Activated T-cell treated with anti-CD3 and anti-CD28 coated beads, Interleukin-2, amount 50 U/mL, for 72 hours (primary cell): ENCODE results near the gene SH2D4B. TPM values are rescaled to one million over a fixed set of nuclear protein-coding genes. Genes with fewer than 3 reads are reported as not detected.

Experiments used
- ATAC-seq, 2 donors: fragments of 150-1000 bp; cut with Tn5 transposase; replicated peaks in 1 of 2; 2 replicates each; pipeline ENCODE4 v1.10.0; 2021; ENCODE audit warnings: moderate library complexity in 2 of 2, mild to moderate bottlenecking in 1 of 2
- DNase-seq, 2 donors: peaks; one replicate each; pipeline ENCODE4 v3.0.0; 2021 to 2022; ENCODE audit warnings: mixed read lengths in 1 of 2
- H3K27ac Mint-ChIP-seq: one replicate; pipeline ENCODE4 v1.8.0; 2022; ENCODE audit warnings: mild to moderate bottlenecking, moderate library complexity, mixed read lengths
- H3K27me3 Mint-ChIP-seq: one replicate; pipeline ENCODE4 v1.8.0; 2022; ENCODE audit warnings: low read depth, mixed read lengths
- H3K36me3 Mint-ChIP-seq, 2 donors: one replicate each; pipeline ENCODE4 v1.8.0; 2022; ENCODE audit warnings: mixed read lengths in 2 of 2, mild to moderate bottlenecking in 1 of 2; ENCODE audit not compliant: insufficient read depth in 2 of 2
- H3K4me1 Mint-ChIP-seq: one replicate; pipeline ENCODE4 v1.8.0; 2022; ENCODE audit warnings: low read depth, mixed read lengths
- H3K4me3 Mint-ChIP-seq, 2 donors: one replicate each; pipeline ENCODE4 v1.8.0; 2022; ENCODE audit warnings: mild to moderate bottlenecking in 2 of 2, mixed read lengths in 2 of 2, moderate library complexity in 2 of 2
- H3K9me3 Mint-ChIP-seq, 2 donors: one replicate each; pipeline ENCODE4 v1.8.0; 2022; ENCODE audit warnings: mixed read lengths in 2 of 2
- total RNA-seq, 2 donors: library from RNA; stranded (reverse); gene quantifications; one replicate each; pipeline ENCODE4 v1.2.3, GENCODE V29; 2022

SH2D4B gene
- total RNA-seq, 2 donors from 2014 or later = 0.34 to 0.46 TPM

DNA sequence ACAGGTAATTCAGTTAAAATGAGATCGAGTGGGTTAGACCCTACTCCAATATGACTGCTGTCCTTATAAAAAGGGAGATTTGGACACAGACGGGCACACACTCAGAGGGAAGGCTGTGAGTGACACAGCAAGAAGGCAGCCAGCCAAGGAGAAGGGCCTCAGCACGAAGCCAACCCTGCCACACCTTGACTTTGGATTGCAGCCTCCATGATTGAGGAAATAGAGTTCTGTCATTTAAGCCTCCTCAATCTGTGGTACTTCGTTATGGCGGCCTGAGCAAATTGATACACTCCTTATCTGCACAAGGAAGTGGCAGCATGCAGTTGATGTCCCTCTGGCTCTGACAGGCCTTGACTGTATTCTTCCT is 43.8 kb downstream of the SH2D4B start:
- no peak overlapping the region for H3K4me3 Mint-ChIP-seq
- peaks cover 0 to 2% of the 10 kb centered on the region in 2 donors for H3K36me3 Mint-ChIP-seq
- peaks cover 0 to 2% of the 10 kb centered on the region in 2 donors for H3K9me3 Mint-ChIP-seq
- peaks cover 15% of the 10 kb centered on the region for H3K27me3 Mint-ChIP-seq
- ATAC-seq (no peak), DNase-seq (no peak)
- H3K27ac Mint-ChIP-seq = no peak overlapping the region
- H3K4me1 Mint-ChIP-seq = peaks cover 11% of the 10 kb centered on the region

DNA sequence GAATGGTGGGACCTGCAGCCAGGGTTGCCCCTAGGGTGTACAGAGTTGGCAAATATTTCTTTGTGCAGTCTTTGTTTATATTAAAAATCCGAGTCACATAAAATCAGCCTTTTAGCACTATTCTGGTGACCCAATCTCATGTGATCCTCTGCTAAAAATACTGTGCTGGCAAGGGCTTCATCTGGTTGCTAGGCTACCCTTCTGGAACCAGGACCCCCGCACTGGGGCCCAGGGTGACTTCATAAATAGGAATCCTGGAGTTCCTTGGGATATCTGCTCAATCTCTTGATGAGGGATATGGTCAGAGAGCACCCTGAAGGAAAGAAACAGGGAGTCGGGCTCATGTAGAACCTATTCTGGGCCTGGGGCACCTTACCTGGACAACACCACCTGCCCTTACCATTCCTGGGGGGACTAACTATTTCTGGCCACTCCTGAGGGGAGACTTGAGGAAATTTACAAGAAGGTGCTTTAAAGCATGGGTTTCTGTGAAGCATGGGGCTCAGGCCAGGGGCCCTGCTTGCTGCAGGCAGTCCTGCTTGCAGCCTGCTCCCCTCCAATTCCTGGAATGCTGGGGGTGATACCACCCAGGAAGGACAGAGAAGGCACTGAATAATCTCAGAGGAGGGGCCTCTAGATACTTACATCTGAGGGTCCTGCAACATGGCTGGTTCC is 44.7 kb downstream of the SH2D4B start:
- H3K27ac Mint-ChIP-seq = no peak overlapping the region
- no peak for ATAC-seq
- no peaks in the 10 kb centered on the region for H3K36me3 Mint-ChIP-seq
- peaks cover 11% of the 10 kb centered on the region for H3K4me1 Mint-ChIP-seq
- DNase-seq = no peak
- H3K9me3 Mint-ChIP-seq = no peaks in the 10 kb centered on the region
- no peak overlapping the region for H3K4me3 Mint-ChIP-seq
- H3K27me3 Mint-ChIP-seq = peaks cover 15% of the 10 kb centered on the region

DNA sequence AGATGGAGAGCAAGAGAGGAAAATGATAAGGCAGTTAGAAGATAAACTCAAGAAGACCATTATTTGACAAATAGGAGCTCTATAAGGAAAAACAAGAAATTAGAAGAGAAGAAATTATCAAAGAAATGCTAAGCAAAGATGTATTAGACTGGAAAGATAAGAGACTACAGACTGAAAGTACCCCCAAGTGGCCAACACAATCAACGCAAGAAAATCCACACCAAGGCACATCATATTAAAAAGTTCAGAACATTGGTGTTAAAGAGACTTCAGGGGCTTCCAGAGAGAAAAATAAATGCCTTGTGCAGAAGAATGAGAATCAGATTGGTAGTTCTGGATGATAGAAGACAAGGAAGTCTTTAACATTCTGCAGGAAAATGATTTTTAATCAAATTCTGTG is 46.0 kb downstream of the SH2D4B start:
- ATAC-seq (no peak), DNase-seq (no peak)
- H3K27ac Mint-ChIP-seq = no peak overlapping the region
- no peaks in the 10 kb centered on the region for H3K36me3 Mint-ChIP-seq
- H3K4me3 Mint-ChIP-seq = no peak overlapping the region
- no peaks in the 10 kb centered on the region for H3K9me3 Mint-ChIP-seq
- H3K4me1 Mint-ChIP-seq = peaks cover 9% of the 10 kb centered on the region
- H3K27me3 Mint-ChIP-seq = peaks cover 11% of the 10 kb centered on the region

DNA sequence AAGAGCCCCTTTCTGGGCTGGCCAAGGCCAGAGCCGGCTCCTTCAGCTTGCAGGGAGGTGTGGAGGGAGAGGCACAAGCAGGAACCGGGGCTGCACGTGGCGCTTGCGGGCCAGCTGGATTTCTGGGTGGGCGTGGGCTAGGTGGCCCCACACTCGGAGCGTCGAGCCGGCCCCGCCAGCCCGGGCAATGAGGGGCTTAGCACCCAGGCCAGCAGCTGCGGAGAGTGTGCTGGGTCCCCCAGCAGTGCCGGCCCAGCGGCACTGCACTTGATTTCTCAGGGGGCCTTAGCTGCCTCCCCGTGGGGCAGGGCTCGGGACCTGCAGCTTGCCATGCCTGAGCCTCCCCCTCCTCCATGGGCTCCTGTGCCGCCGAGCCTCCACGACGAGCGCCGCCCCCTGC is 48.1 kb downstream of the SH2D4B start:
- Mint-ChIP-seq H3K4me1 (no peaks in the 10 kb centered on the region), H3K36me3 (no peaks in the 10 kb centered on the region), H3K27me3 (no peaks in the 10 kb centered on the region), H3K9me3 (no peaks in the 10 kb centered on the region), H3K27ac (no peak overlapping the region), H3K4me3 (no peak overlapping the region)
- DNase-seq (no peak), ATAC-seq (no peak)

DNA sequence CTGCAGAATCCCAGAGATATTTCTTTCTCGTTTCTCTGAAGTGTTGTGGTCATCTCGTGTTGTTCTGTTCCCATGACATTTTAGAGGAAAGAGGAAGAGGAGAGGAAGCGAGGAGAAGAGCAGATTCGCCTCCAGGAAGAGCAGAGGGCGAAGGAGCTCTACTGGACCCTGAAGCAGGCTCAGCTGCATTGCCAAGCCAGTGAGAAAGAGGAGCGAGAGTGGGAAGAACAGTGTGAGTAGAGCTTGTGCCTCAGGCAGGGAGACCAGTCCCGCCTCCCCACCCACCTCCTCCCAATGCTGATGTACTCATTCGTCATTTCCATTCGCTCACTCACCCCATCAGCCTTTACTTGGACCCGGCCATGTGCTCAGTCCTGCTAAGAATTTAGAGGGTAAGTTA is 50.8 kb downstream of the SH2D4B start:
- no peak overlapping the region for H3K27ac Mint-ChIP-seq
- no peaks in the 10 kb centered on the region for H3K9me3 Mint-ChIP-seq
- no peak overlapping the region for H3K4me3 Mint-ChIP-seq
- H3K36me3 Mint-ChIP-seq = no peaks in the 10 kb centered on the region
- no peaks in the 10 kb centered on the region for H3K4me1 Mint-ChIP-seq
- no peak for DNase-seq
- ATAC-seq = no peak
- no peaks in the 10 kb centered on the region for H3K27me3 Mint-ChIP-seq

DNA sequence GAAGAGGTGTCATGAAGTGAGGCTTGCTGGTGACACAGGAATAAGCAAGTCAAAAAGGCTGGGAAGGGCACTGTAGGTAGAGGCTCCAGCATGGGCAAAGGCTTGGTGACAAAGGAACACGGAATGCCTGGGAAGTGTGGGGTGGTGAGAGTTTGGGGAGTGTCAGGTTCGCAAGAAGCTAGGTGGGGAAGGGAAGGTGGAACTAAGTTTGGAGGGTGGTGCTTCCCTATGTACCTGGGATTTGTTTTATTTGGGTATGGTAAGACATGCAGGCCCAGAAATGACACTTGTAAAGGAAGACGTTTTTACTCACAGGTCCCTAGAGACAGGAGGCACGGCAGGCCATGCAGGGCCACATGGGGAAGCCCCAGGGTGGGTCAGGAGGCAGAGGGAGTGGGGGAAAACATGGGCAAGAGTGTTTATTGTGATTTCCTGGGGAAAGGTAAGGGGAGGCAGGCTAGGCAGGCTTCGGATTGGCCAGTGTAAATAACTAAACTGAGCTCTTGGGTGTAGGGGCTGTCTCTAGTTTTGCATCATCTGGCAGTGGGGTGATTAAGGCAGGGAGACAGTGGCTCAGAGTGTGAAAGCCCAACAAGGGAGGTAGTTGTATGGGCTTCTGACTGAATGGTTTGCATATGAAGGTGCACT is 52.1 kb downstream of the SH2D4B start:
- no peak for DNase-seq
- no peaks in the 10 kb centered on the region for H3K36me3 Mint-ChIP-seq
- H3K27me3 Mint-ChIP-seq = no peaks in the 10 kb centered on the region
- ATAC-seq = no peak
- H3K4me3 Mint-ChIP-seq = no peak overlapping the region
- H3K9me3 Mint-ChIP-seq = no peaks in the 10 kb centered on the region
- no peak overlapping the region for H3K27ac Mint-ChIP-seq
- no peaks in the 10 kb centered on the region for H3K4me1 Mint-ChIP-seq

DNA sequence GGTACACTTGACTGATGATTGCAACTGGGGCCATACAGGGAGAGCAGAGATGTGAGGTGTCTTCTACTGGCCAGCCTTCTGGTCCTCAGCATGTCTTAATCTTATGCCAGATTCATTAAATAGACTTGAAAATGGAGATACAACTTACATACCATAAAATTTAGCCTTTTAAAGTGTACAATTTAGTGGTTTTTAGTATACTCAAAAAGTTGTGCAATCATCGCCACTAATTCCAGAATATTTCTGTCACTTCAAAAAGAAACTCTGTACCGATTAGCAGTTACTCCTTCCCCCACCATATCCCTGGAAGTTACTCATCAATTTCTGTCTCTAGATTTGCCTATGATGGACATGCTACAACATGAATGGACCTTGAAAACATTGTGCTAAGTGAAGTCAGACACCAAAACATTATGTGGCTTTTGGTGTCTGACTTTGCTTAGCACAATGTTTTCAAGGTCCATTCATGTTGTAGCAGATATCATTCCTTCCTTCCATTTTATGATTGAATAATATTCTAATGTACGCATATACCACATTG is 53.0 kb downstream of the SH2D4B start:
- Mint-ChIP-seq H3K36me3 (no peaks in the 10 kb centered on the region), H3K9me3 (no peaks in the 10 kb centered on the region), H3K27ac (no peak overlapping the region), H3K4me3 (no peak overlapping the region), H3K27me3 (no peaks in the 10 kb centered on the region), H3K4me1 (no peaks in the 10 kb centered on the region)
- DNase-seq (no peak), ATAC-seq (no peak)

DNA sequence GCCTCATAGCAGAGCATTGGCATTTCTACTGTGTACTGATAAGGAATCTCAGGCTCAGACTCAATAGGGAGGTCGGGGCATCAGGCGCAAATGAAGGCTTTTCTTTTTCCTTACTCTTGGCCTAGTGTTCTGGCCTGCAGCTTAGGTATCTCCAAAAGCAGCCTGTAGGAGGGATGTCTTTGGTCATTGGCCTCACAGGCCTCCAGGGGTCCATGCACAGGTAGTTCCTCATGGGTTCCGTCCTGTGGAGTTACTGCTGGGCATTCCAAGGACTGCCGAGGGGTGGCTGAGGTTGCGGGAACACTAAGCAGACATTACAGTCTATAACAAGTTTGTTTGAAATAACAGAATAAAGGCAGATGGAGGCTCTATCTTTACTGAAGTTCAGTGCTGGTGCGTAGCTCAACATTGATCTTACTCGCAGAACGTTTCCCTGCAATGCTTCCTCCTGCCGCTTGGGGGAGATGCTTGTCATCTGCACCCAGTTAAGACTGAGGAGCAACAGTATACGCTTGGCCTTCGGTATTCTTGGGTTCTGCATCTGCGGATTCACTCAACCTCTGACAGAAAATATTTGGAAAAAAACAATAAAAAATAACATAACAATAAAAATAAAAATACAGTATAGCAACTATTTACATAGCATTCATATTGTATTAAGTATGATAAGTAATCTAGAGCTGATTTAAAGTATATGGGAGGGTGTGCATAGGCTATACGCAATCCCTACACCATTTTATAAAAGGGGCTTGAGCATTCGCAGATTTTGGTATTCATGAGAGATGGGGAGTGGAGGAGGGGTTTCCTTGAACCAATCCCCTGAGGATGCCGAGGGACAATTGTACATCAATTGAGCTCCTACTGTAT is 58.9 kb downstream of the SH2D4B start:
- Mint-ChIP-seq H3K9me3 (no peaks in the 10 kb centered on the region), H3K4me1 (peaks cover 4% of the 10 kb centered on the region), H3K27me3 (no peaks in the 10 kb centered on the region), H3K27ac (no peak overlapping the region), H3K36me3 (no peaks in the 10 kb centered on the region), H3K4me3 (no peak overlapping the region)
- DNase-seq (peak; percentile 30 to 41), ATAC-seq (peak; percentile 61 to 71)

DNA sequence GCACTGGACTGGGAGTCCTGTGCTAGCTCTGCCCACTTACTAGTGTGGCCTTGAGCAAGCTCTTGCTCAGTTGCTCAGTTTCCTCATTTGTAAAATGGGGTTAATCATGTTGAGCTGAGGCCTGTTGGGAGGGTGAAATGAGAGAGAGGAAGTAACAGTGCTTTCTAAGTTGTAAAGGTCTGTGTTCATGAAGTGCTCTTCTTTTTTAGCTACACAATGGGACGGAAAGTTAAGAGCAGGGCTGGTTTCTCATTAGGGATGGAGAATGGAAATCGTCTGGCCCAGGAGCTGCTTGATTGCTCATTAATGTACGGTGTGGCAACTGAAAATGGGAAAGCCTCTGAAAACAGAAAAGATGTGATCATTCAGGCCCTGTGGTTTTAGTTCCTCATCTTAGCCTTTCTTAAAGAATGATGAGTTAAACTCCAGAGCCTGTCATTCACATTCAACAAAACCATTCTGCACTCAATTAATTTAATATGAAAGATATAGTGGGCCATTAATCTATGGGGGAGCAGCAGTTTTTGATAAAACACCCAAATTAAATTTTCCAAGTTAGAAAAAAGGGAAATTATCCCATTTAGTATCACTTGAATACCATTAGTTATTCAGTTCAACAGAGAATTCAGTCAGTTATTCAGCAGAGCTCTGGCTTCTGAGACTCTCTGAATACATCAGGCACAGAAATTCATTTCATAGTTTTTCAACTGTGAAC is 60.5 kb downstream of the SH2D4B start:
- Mint-ChIP-seq H3K9me3 (no peaks in the 10 kb centered on the region), H3K27me3 (no peaks in the 10 kb centered on the region), H3K4me3 (no peak overlapping the region), H3K36me3 (no peaks in the 10 kb centered on the region), H3K27ac (no peak overlapping the region), H3K4me1 (peaks cover 4% of the 10 kb centered on the region)
- ATAC-seq = no peak
- DNase-seq = no peak

DNA sequence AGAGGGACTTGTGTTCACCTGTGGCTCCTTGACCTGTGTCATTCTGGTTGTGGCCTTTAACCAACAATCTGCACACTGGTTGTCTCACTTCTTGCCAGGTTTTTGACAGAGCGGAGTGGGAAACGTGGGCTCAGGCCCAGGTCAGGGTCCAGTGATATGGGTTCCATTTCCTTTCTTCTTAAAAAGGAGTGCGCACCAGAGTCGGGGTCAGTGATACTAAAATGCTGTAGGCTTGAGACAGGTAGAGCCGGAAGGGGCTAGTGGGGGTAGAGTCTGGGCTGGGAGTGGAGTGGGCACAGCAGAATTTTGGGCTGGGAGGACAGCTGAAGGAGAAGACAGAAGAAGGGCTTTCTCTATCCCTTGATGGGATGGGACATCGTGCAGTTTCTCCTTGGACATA is 61.2 kb downstream of the SH2D4B start:
- ATAC-seq = no peak
- no peak overlapping the region for H3K4me3 Mint-ChIP-seq
- H3K9me3 Mint-ChIP-seq = no peaks in the 10 kb centered on the region
- no peaks in the 10 kb centered on the region for H3K36me3 Mint-ChIP-seq
- H3K27ac Mint-ChIP-seq = no peak overlapping the region
- peaks cover 4% of the 10 kb centered on the region for H3K4me1 Mint-ChIP-seq
- no peaks in the 10 kb centered on the region for H3K27me3 Mint-ChIP-seq
- no peak for DNase-seq

DNA sequence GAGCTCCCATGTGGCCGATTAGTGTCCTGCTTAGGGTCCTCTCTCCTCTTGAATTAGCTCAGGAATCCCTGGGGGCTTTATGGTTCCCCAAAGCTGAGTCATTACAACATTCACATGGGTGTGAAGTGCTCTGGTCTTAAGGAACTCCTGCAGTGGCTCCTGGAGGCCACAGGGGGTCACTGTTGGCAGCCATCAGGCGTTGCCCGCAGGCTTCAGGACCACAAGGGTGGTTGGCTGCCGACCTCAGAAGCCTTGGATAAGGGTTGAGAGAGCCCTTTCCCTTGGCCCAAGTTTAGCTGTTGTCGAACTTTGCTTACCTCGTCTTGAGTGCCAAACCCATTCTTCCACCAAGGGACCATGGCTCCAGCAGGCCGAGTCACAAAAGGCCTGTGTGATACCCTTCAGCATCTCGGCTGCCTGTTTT is 61.7 kb downstream of the SH2D4B start:
- Mint-ChIP-seq H3K4me1 (peaks cover 4% of the 10 kb centered on the region), H3K27ac (no peak overlapping the region), H3K9me3 (no peaks in the 10 kb centered on the region), H3K4me3 (no peak overlapping the region), H3K27me3 (no peaks in the 10 kb centered on the region), H3K36me3 (no peaks in the 10 kb centered on the region)
- ATAC-seq (peak; percentile 66 to 74), DNase-seq (peak; percentile 40 to 45)

DNA sequence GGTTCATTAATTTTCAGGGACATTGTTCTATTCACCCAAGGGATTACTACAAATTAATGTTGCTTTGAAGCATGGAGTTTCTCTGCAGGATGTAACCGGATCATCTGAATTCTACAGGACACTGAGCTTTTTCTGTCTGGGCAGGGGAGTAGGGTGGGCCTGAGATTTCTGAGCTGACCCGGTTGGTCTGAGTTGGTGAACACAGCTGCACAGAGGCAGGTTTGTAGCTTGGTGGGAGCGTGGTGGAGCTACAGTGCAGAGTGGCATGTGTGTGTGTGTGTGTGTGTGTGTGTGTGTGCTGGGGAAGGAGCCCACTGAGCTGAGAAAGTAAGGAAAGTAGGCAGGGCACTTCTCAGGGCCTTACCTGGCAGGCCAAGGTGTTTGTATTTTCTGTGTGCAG is 62.6 kb downstream of the SH2D4B start:
- DNase-seq = no peak
- ATAC-seq = no peak
- no peaks in the 10 kb centered on the region for H3K9me3 Mint-ChIP-seq
- H3K4me1 Mint-ChIP-seq = peaks cover 4% of the 10 kb centered on the region
- H3K27ac Mint-ChIP-seq = no peak overlapping the region
- H3K27me3 Mint-ChIP-seq = no peaks in the 10 kb centered on the region
- H3K4me3 Mint-ChIP-seq = no peak overlapping the region
- no peaks in the 10 kb centered on the region for H3K36me3 Mint-ChIP-seq

DNA sequence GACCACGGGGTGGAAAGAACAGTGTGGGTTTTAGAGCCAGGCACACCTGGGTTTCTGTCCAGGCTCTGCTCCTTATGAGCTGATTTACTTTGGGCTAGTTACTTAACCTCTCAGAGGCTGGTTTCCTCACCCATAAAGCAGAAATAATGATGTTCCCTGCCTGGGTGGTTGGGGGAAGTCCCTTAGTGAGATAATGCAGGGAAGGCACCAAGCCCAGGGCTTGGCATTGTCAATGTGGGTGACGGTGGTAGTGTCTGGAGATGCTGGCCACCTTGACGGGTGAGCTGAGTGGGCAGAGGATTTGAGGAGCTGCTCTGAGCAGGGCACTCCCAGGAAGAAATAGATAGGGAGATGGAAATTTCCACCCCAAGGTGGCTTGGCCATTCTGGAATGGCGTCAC is 65.2 kb downstream of the SH2D4B start:
- Mint-ChIP-seq H3K27ac (no peak overlapping the region), H3K27me3 (no peaks in the 10 kb centered on the region), H3K9me3 (no peaks in the 10 kb centered on the region), H3K4me3 (no peak overlapping the region), H3K36me3 (no peaks in the 10 kb centered on the region), H3K4me1 (peaks cover 4% of the 10 kb centered on the region)
- DNase-seq = no peak
- no peak for ATAC-seq
